K562 (cell line): ENCODE results near the gene WDR20. TPM values are rescaled to one million over a fixed set of nuclear protein-coding genes. Genes with fewer than 3 reads are reported as not detected.

ENCODE experiments used
- ATAC-seq: fragments of 200-7000 bp; cut with Tn5 transposase; 3 replicates; pipeline ENCODE4 v1.9.1; 2020; ENCODE audit warnings: moderate library complexity
- BruUV-seq: library from RNA; stranded (reverse); fragments of 400-500 nt; replicated peaks from 2 replicates; lab custom pipeline; 2021; lab: Mats Ljungman, UMichigan
- CTCF ChIA-PET: fragments of 300-600 bp; formaldehyde crosslinking; extraction: SDS; loops from one replicate; lab custom pipeline; 2021; ENCODE audit warnings: low intra/inter-chr PET ratio; lab: Yijun Ruan, JAX
- POLR2A ChIA-PET: fragments of 300-600, 350-650 bp; sonication (Branson Sonifier 250); formaldehyde crosslinking; extraction: SDS; loops from one replicate; lab custom pipeline; 2021; ENCODE audit warnings: antibody characterized with exemption, inconsistent platforms; lab: Yijun Ruan, JAX
- DNase-seq, 4 experiments: peaks; one replicate each; pipeline versions ENCODE4 v3.0.0 to v3.0.0-alpha.2; 2011 to 2018; ENCODE audit warnings: low spot score in 3 of 4, mixed read lengths in 3 of 4; ENCODE audit errors: extremely low read depth in 1 of 4
- FAIRE-seq: peaks from 2 replicates; lab custom pipeline; 2011; peaks lifted over from hg19 to GRCh38; lab: Jason Lieb, UNC
- H2AFZ ChIP-seq: 2 replicates; pipeline ENCODE4 v1.6.0; 2011; ENCODE audit warnings: low read depth, low read length, control low read depth, inconsistent platforms
- H3K27ac ChIP-seq: fragments of 200-600 bp; 3 replicates; pipeline ENCODE4 v1.8.0; 2011; ENCODE audit warnings: low read depth, mild to moderate bottlenecking, control low read depth, inconsistent platforms, low read length, moderate library complexity, mixed read lengths; ENCODE audit errors: extremely low read depth
- H3K27me3 ChIP-seq, 2 experiments: fragments of 300-600 bp in 1 of 2; 2 replicates in 1 of 2; 3 replicates in 1 of 2; pipeline versions ENCODE4 v1.6.0 to v1.8.0; 2011; ENCODE audit warnings: inconsistent platforms in 2 of 2, low read length in 2 of 2, mild to moderate bottlenecking in 1 of 2, mixed read lengths in 1 of 2, moderate library complexity in 1 of 2; ENCODE audit not compliant: control insufficient read depth in 2 of 2, insufficient read depth in 2 of 2
- H3K36me3 ChIP-seq: fragments of 300-600 bp; 3 replicates; pipeline ENCODE4 v1.8.0; 2011; ENCODE audit warnings: mild to moderate bottlenecking, low read length, inconsistent platforms; ENCODE audit not compliant: control insufficient read depth, insufficient read depth
- H3K4me1 ChIP-seq, 2 experiments: fragments of 200-600 bp in 1 of 2; replicated peaks in 1 of 2; 2 replicates in 1 of 2; 3 replicates in 1 of 2; pipeline versions ENCODE4 v1.5.1 to v1.8.0; 2011; ENCODE audit warnings: inconsistent platforms in 2 of 2, low read length in 2 of 2, mild to moderate bottlenecking in 1 of 2, mixed read lengths in 1 of 2, moderate library complexity in 1 of 2; ENCODE audit not compliant: control insufficient read depth in 2 of 2, insufficient read depth in 2 of 2
- H3K4me2 ChIP-seq: 2 replicates; pipeline ENCODE4 v1.6.1; 2011; ENCODE audit warnings: low read length, control low read depth, inconsistent platforms, mixed read lengths; ENCODE audit not compliant: insufficient read depth
- H3K4me3 ChIP-seq: fragments of 200-600 bp; sonication (generic), shearing (Covaris generic); 2 replicates; pipeline ENCODE4 v1.5.1; 2016; ENCODE audit warnings: control low read depth, inconsistent platforms
- H3K79me2 ChIP-seq: fragments of 200-600 bp; 3 replicates; pipeline ENCODE4 v1.8.0; 2011; ENCODE audit warnings: low read length, inconsistent platforms; ENCODE audit not compliant: control insufficient read depth, insufficient read depth
- H3K9ac ChIP-seq, 2 experiments: 2 replicates each; pipeline versions ENCODE4 v1.6.0 to v1.6.1; 2011; ENCODE audit warnings: low read depth in 2 of 2, low read length in 2 of 2, control low read depth in 1 of 2, inconsistent platforms in 1 of 2, mild to moderate bottlenecking in 1 of 2, mixed read lengths in 1 of 2; ENCODE audit not compliant: insufficient read depth in 1 of 2
- H3K9me1 ChIP-seq: one replicate; pipeline ENCODE4 v1.6.0; 2011; ENCODE audit warnings: inconsistent platforms, mild to moderate bottlenecking, low read length, moderate library complexity; ENCODE audit not compliant: control insufficient read depth, insufficient read depth
- H3K9me3 ChIP-seq: replicated peaks from 2 replicates; pipeline ENCODE4 v1.5.1; 2011; ENCODE audit warnings: low read depth, low read length, inconsistent platforms; ENCODE audit not compliant: control insufficient read depth, insufficient read depth
- H4K20me1 ChIP-seq: replicated peaks from 2 replicates; pipeline ENCODE4 v1.6.1; 2011; ENCODE audit warnings: low read length, inconsistent platforms, mixed read lengths; ENCODE audit not compliant: control insufficient read depth, insufficient read depth
- CBX1 ChIP-seq: sonication (generic); IDR thresholded peaks from 2 replicates; pipeline ENCODE4 v1.6.1; 2016; ENCODE audit warnings: antibody characterized with exemption, low read depth, mild to moderate bottlenecking
- HDAC2 ChIP-seq: fragments of 450-650 bp; IDR thresholded peaks from 2 replicates; pipeline ENCODE4 v1.6.1; 2016; ENCODE audit warnings: mild to moderate bottlenecking
- SNRNP70 ChIP-seq: fragments of 200-400 bp; formaldehyde crosslinking; optimal IDR thresholded peaks from 2 replicates; pipeline ENCODE3; 2017; ENCODE audit warnings: low read depth, low read length
- ZNF263 ChIP-seq: sonication (generic); formaldehyde crosslinking; IDR thresholded peaks from 2 replicates; pipeline ENCODE4 v1.8.0; 2022; ENCODE audit warnings: mild to moderate bottlenecking, missing genetic modification reagents, borderline replicate concordance
- ZNF77 ChIP-seq: fragments of 250-450 bp; sonication (Bioruptor Pico); IDR thresholded peaks from 2 replicates; pipeline ENCODE4 v1.5.0; 2020
- WGBS: fragments of 100-300 bp; shearing (Covaris generic); methylation state at CpG from one replicate; pipeline ENCODE4 v1.1.6; 2016; ENCODE audit warnings: low coverage, mixed read lengths; ENCODE audit not compliant: insufficient coverage; ENCODE audit errors: missing lambda C conversion rate; 5-methylcytosine and 5-hydroxymethylcytosine counted together
- in situ Hi-C: fragments of 300-500 bp; cut with MboI; formaldehyde crosslinking; loops from 4 replicates; pipeline ENCODE4 v1.15.0; 2018; ENCODE audit warnings: inconsistent platforms, mixed read lengths
- intact Hi-C: fragments of 100-400 bp; cut with micrococcal nuclease; formaldehyde crosslinking; loops from 2 replicates; pipeline ENCODE4 v1.14.2; 2022
- polyA plus RNA-seq, 8 experiments: library from polyadenylated mRNA; depleted of rRNA in 4 of 8; stranded (reverse) in 5 of 8; unstranded in 3 of 8; fragments of >200 nt; fragmentation: Nextera tagmentation in 2 of 8; fragmentation: Illumina TruSeq in 1 of 8; extraction: Ambion mirVana in 2 of 8; extraction: Trizol in 1 of 8; gene quantifications; 2 replicates each; pipeline versions ENCODE4 v1.2.1 to v1.2.3, GENCODE V29; 2011 to 2014; ENCODE audit warnings: inconsistent platforms in 1 of 8, missing spikeins in 1 of 8
- total RNA-seq, 7 experiments: library from RNA; depleted of rRNA in 6 of 7; stranded (reverse); fragments of >200 nt in 6 of 7; fragmentation: Illumina TruSeq in 2 of 7; extraction: Trizol in 2 of 7; gene quantifications; 2 replicates each; pipeline versions ENCODE4 v1.2.1 to v1.2.3, GENCODE V29; 2011 to 2021; ENCODE audit warnings: low replicate concordance in 1 of 7
- TF ChIP-seq, protein P1 (sequence below): sonication (generic); formaldehyde crosslinking; IDR thresholded peaks from 2 replicates; pipeline ENCODE4 v1.9.0; 2022; ENCODE audit warnings: mild to moderate bottlenecking, missing genetic modification reagents
- TF ChIP-seq, protein P2 (sequence below): sonication (generic); formaldehyde crosslinking; IDR thresholded peaks from 2 replicates; pipeline ENCODE4 v1.9.0; 2022; ENCODE audit warnings: mild to moderate bottlenecking, missing genetic modification reagents
- TF ChIP-seq, protein P3 (sequence below): fragments of 450-650 bp; IDR thresholded peaks from 2 replicates; pipeline ENCODE4 v1.6.1; 2016; ENCODE audit warnings: mild to moderate bottlenecking, moderate library complexity

WDR20 gene
- total and polyA plus RNA-seq, 9 of the 15 experiments (the other 6 are each of a cell fraction or from before 2014, with no cell fraction given): 7.0 to 15.3 (median 11.8) TPM

DNA sequence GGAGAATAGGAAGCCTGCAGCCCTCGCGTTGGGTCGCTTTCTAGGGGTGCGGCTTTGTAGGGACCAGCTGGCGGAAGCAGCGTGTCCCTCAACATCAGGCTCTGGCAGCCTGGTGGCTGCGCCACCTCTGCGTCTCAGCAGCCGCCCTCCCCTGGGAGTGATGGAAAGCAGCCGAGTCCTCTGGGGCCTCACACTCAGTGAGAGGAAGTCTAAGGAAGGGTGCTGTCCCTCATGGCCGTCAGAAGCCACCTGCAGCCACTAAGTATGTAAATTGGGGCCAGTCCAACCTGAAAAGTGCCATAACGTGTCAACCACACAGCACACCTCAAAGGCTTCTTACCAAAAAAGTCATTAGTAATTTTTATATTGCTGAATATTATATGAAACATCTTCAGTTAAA is 80.3 kb downstream of the WDR20 start:
- in situ Hi-C loops (no loop called here), intact Hi-C loops (no loop called here)
- no peak overlapping the region for H3K4me2 ChIP-seq
- no TSS peak for BruUV-seq
- CTCF ChIA-PET: no interaction called here
- H3K9me1 ChIP-seq: no peaks in the 10 kb centered on the region
- H3K4me3 ChIP-seq: no peak overlapping the region
- ATAC-seq: no peak
- no peaks in the 10 kb centered on the region for H4K20me1 ChIP-seq
- WGBS: 83% methylated on average over 6 of the region's 12 CpGs
- peaks cover 0 to 9% of the 10 kb centered on the region in 2 experiments; a peak in 2 of 5 replicates for H3K4me1 ChIP-seq
- POLR2A ChIA-PET: interaction anchor here (0.6 kb wide), 1 partner anchor 132 kb away, joined by 3 read pairs; no protein-coding TSS in a partner anchor
- H3K27me3 ChIP-seq: no peaks in the 10 kb centered on the region
- no peak overlapping the region for H3K27ac ChIP-seq
- DNase-seq: no peak
- FAIRE-seq: no peak
- no peaks in the 10 kb centered on the region for H3K9me3 ChIP-seq
- no peak overlapping the region for H3K9ac ChIP-seq
- TF ChIP-seq, protein P1, sequence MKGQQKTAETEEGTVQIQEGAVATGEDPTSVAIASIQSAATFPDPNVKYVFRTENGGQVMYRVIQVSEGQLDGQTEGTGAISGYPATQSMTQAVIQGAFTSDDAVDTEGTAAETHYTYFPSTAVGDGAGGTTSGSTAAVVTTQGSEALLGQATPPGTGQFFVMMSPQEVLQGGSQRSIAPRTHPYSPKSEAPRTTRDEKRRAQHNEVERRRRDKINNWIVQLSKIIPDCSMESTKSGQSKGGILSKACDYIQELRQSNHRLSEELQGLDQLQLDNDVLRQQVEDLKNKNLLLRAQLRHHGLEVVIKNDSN (CRISPR knock-in tag): no peak
- TF ChIP-seq, protein P2, sequence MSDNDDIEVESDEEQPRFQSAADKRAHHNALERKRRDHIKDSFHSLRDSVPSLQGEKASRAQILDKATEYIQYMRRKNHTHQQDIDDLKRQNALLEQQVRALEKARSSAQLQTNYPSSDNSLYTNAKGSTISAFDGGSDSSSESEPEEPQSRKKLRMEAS (CRISPR knock-in tag): no peak
- TF ChIP-seq SNRNP70: no peak
- TF ChIP-seq, protein P3, sequence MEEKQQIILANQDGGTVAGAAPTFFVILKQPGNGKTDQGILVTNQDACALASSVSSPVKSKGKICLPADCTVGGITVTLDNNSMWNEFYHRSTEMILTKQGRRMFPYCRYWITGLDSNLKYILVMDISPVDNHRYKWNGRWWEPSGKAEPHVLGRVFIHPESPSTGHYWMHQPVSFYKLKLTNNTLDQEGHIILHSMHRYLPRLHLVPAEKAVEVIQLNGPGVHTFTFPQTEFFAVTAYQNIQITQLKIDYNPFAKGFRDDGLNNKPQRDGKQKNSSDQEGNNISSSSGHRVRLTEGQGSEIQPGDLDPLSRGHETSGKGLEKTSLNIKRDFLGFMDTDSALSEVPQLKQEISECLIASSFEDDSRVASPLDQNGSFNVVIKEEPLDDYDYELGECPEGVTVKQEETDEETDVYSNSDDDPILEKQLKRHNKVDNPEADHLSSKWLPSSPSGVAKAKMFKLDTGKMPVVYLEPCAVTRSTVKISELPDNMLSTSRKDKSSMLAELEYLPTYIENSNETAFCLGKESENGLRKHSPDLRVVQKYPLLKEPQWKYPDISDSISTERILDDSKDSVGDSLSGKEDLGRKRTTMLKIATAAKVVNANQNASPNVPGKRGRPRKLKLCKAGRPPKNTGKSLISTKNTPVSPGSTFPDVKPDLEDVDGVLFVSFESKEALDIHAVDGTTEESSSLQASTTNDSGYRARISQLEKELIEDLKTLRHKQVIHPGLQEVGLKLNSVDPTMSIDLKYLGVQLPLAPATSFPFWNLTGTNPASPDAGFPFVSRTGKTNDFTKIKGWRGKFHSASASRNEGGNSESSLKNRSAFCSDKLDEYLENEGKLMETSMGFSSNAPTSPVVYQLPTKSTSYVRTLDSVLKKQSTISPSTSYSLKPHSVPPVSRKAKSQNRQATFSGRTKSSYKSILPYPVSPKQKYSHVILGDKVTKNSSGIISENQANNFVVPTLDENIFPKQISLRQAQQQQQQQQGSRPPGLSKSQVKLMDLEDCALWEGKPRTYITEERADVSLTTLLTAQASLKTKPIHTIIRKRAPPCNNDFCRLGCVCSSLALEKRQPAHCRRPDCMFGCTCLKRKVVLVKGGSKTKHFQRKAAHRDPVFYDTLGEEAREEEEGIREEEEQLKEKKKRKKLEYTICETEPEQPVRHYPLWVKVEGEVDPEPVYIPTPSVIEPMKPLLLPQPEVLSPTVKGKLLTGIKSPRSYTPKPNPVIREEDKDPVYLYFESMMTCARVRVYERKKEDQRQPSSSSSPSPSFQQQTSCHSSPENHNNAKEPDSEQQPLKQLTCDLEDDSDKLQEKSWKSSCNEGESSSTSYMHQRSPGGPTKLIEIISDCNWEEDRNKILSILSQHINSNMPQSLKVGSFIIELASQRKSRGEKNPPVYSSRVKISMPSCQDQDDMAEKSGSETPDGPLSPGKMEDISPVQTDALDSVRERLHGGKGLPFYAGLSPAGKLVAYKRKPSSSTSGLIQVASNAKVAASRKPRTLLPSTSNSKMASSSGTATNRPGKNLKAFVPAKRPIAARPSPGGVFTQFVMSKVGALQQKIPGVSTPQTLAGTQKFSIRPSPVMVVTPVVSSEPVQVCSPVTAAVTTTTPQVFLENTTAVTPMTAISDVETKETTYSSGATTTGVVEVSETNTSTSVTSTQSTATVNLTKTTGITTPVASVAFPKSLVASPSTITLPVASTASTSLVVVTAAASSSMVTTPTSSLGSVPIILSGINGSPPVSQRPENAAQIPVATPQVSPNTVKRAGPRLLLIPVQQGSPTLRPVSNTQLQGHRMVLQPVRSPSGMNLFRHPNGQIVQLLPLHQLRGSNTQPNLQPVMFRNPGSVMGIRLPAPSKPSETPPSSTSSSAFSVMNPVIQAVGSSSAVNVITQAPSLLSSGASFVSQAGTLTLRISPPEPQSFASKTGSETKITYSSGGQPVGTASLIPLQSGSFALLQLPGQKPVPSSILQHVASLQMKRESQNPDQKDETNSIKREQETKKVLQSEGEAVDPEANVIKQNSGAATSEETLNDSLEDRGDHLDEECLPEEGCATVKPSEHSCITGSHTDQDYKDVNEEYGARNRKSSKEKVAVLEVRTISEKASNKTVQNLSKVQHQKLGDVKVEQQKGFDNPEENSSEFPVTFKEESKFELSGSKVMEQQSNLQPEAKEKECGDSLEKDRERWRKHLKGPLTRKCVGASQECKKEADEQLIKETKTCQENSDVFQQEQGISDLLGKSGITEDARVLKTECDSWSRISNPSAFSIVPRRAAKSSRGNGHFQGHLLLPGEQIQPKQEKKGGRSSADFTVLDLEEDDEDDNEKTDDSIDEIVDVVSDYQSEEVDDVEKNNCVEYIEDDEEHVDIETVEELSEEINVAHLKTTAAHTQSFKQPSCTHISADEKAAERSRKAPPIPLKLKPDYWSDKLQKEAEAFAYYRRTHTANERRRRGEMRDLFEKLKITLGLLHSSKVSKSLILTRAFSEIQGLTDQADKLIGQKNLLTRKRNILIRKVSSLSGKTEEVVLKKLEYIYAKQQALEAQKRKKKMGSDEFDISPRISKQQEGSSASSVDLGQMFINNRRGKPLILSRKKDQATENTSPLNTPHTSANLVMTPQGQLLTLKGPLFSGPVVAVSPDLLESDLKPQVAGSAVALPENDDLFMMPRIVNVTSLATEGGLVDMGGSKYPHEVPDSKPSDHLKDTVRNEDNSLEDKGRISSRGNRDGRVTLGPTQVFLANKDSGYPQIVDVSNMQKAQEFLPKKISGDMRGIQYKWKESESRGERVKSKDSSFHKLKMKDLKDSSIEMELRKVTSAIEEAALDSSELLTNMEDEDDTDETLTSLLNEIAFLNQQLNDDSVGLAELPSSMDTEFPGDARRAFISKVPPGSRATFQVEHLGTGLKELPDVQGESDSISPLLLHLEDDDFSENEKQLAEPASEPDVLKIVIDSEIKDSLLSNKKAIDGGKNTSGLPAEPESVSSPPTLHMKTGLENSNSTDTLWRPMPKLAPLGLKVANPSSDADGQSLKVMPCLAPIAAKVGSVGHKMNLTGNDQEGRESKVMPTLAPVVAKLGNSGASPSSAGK: no peak
- TF ChIP-seq HDAC2: no peak
- TF ChIP-seq ZNF77 (CRISPR knock-in tag): no peak
- TF ChIP-seq CBX1: no peak
- TF ChIP-seq ZNF263 (CRISPR knock-in tag): no peak
- H3K79me2 ChIP-seq: no peaks in the 10 kb centered on the region; the same call in 2 of the 3 replicates
- peaks cover 4% of the 10 kb centered on the region; the same call in 1 of the 3 replicates for H3K36me3 ChIP-seq
- no peak overlapping the region for H2AFZ ChIP-seq
